Measurements from ENCODE around the gene NCKAP5. TPM values are rescaled to one million over a fixed set of nuclear protein-coding genes. Genes with fewer than 3 reads are reported as not detected.

The NCKAP5 gene
- total and polyA plus RNA-seq, 9 of the 15 experiments (the other 6 are each of a cell fraction or from before 2014, with no cell fraction given) = not detected

GRCh38 chr2:133287709-133288108, 280.6 kb downstream of the NCKAP5 start:
- H3K27ac ChIP-seq (ENCODE audit: extremely low read depth, low read depth, low read length) = no peak overlapping the region
- H3K4me2 ChIP-seq (ENCODE audit: insufficient read depth, low read length) = no peak overlapping the region
- WGBS (ENCODE audit: insufficient coverage, low coverage, missing lambda C conversion rate) = 0% methylated on average over 2 of the region's 2 CpGs
- DNase-seq (ENCODE audit: extremely low read depth in 1 of 4, low spot score in 3 of 4) (no peak), ATAC-seq (no peak), FAIRE-seq (no peak)
- no TSS peak for BruUV-seq (replicated peaks)
- H3K79me2 ChIP-seq (ENCODE audit: control insufficient read depth, insufficient read depth, low read length) = no peaks in the 10 kb centered on the region
- no peak for TF ChIP-seq ZNF175 (CRISPR knock-in tag; IDR thresholded peaks at IDR 0.05; ENCODE audit: low read depth)
- TF ChIP-seq ZNF584 (CRISPR knock-in tag; IDR thresholded peaks at IDR 0.05; ENCODE audit: low read depth) = no peak
- in situ Hi-C loops (cut with MboI) = no loop called here
- no peak overlapping the region for H2AFZ ChIP-seq (ENCODE audit: low read depth, low read length)
- intact Hi-C loops (cut with micrococcal nuclease) = no loop called here
- no peak overlapping the region for H3K9ac ChIP-seq (ENCODE audit: insufficient read depth in 1 of 2, low read depth in 2 of 2, low read length in 2 of 2)
- no peaks in the 10 kb centered on the region for H4K20me1 ChIP-seq (replicated peaks; ENCODE audit: control insufficient read depth, insufficient read depth, low read length)
- no peaks in the 10 kb centered on the region for H3K4me1 ChIP-seq (replicated peaks in 1 of 2; ENCODE audit: control insufficient read depth in 2 of 2, insufficient read depth in 2 of 2, low read length in 2 of 2)
- no peaks in the 10 kb centered on the region for H3K9me1 ChIP-seq (ENCODE audit: control insufficient read depth, insufficient read depth, low read length)
- no peaks in the 10 kb centered on the region for H3K36me3 ChIP-seq (ENCODE audit: control insufficient read depth, insufficient read depth, low read length)
- peaks cover 2% of the 10 kb centered on the region; the same call in 1 of the 2 replicates for H3K9me3 ChIP-seq (replicated peaks; ENCODE audit: control insufficient read depth, insufficient read depth, low read depth, low read length)
- ChIA-PET POLR2A (no interaction called here), CTCF (ENCODE audit: low intra/inter-chr PET ratio) (no interaction called here)
- no peaks in the 10 kb centered on the region for H3K27me3 ChIP-seq (ENCODE audit: control insufficient read depth in 2 of 2, insufficient read depth in 2 of 2, low read length in 2 of 2)
- no peak overlapping the region for H3K4me3 ChIP-seq

- Histone ChIP-seq H3K9me1 (ENCODE audit: control insufficient read depth, insufficient read depth, low read length) (no peaks in the 10 kb centered on the region), H3K9ac (ENCODE audit: insufficient read depth in 1 of 2, low read depth in 2 of 2, low read length in 2 of 2) (no peak overlapping the region), H3K4me3 (no peak overlapping the region), H3K9me3 (replicated peaks; ENCODE audit: control insufficient read depth, insufficient read depth, low read depth, low read length) (peaks cover 2% of the 10 kb centered on the region), H3K4me1 (replicated peaks in 1 of 2; ENCODE audit: control insufficient read depth in 2 of 2, insufficient read depth in 2 of 2, low read length in 2 of 2) (no peaks in the 10 kb centered on the region), H3K36me3 (ENCODE audit: control insufficient read depth, insufficient read depth, low read length) (no peaks in the 10 kb centered on the region), H3K27ac (ENCODE audit: extremely low read depth, low read depth, low read length) (no peak overlapping the region), H3K27me3 (ENCODE audit: control insufficient read depth in 2 of 2, insufficient read depth in 2 of 2, low read length in 2 of 2) (no peaks in the 10 kb centered on the region), H3K79me2 (ENCODE audit: control insufficient read depth, insufficient read depth, low read length) (no peaks in the 10 kb centered on the region), H4K20me1 (replicated peaks; ENCODE audit: control insufficient read depth, insufficient read depth, low read length) (no peaks in the 10 kb centered on the region), H3K4me2 (ENCODE audit: insufficient read depth, low read length) (no peak overlapping the region), H2AFZ (ENCODE audit: low read depth, low read length) (no peak overlapping the region)
- DNase-seq (ENCODE audit: extremely low read depth in 1 of 4, low spot score in 3 of 4) (no peak), FAIRE-seq (no peak), ATAC-seq (no peak)
- CTCF ChIA-PET (ENCODE audit: low intra/inter-chr PET ratio) = no interaction called here
- 0% methylated on average over 1 of the region's 1 CpG for WGBS (ENCODE audit: insufficient coverage, low coverage, missing lambda C conversion rate)
- in situ Hi-C loops (cut with MboI) = no loop called here
- POLR2A ChIA-PET = no interaction called here
- BruUV-seq (replicated peaks) = no TSS peak
- intact Hi-C loops (cut with micrococcal nuclease) = no loop called here
- no peak for TF ChIP-seq PYGO2 (tag; IDR thresholded peaks at IDR 0.05)
- TF ChIP-seq SRSF3 (IDR thresholded peaks at IDR 0.05; ENCODE audit: insufficient read depth, low read length) = no peak
- no peak for TF ChIP-seq DLX4 (CRISPR knock-in tag; IDR thresholded peaks at IDR 0.05)
- TF ChIP-seq SP2 (IDR thresholded peaks at IDR 0.05; ENCODE audit: extremely low read depth, low read depth, low read length, poor library complexity, severe bottlenecking) = no peak
- no peak for TF ChIP-seq ZBTB5 (IDR thresholded peaks at IDR 0.05)
- TF ChIP-seq CGGBP1 (CRISPR knock-in tag; IDR thresholded peaks at IDR 0.05) = no peak
- no peak for TF ChIP-seq PTRF (tag; IDR thresholded peaks at IDR 0.05)
- no peak for TF ChIP-seq ZNF551 (CRISPR knock-in tag; IDR thresholded peaks at IDR 0.05)
- no peak for TF ChIP-seq NBN (IDR thresholded peaks at IDR 0.05; ENCODE audit: low read depth)
- no peak for TF ChIP-seq CBFB (CRISPR knock-in tag; IDR thresholded peaks at IDR 0.05)
- TF ChIP-seq EWSR1 (IDR thresholded peaks at IDR 0.05; ENCODE audit: borderline replicate concordance, low read depth, partially characterized antibody) = no peak
- no peak for TF ChIP-seq POLR2AphosphoS2 (IDR thresholded peaks at IDR 0.05; ENCODE audit: low read length)
These were observed 281.8 kb downstream of the NCKAP5 start for GRCh38 chr2:133286326-133286922.

Measured in K562 (cell line).